Astrocyte of the spinal cord (primary cell): Measurements from ENCODE around the gene SLC4A2.

ENCODE experiments used
- DNase-seq: peaks from one replicate; pipeline ENCODE4 v3.0.0; 2011; ENCODE audit warnings: low read depth, low spot score
- H3K4me3 ChIP-seq: 2 replicates; pipeline ENCODE4 v1.5.1; 2011; ENCODE audit warnings: low read depth, mild to moderate bottlenecking, low read length, moderate library complexity
- CTCF ChIP-seq: IDR thresholded peaks from 2 replicates; pipeline ENCODE4 v1.5.1; 2012; ENCODE audit warnings: low read depth, mild to moderate bottlenecking, low read length, inconsistent platforms
- in situ Hi-C: cut with HindIII; loops from 2 replicates; pipeline ENCODE4 v1.10.0; 2017; ENCODE audit warnings: low sequenced_read_pairs

The SLC4A2 gene

GRCh38 chr7:151095123-151095797 lies 35.9 kb downstream of the SLC4A2 start:
- H3K4me3 ChIP-seq = no peak overlapping the region
- no peak for TF ChIP-seq CTCF
- in situ Hi-C loops = no loop called here
- no peak for DNase-seq

- DNase-seq = no peak
- in situ Hi-C loops = no loop called here
- no peak for TF ChIP-seq CTCF
Observed at GRCh38 chr7:151095828-151096475, 36.6 kb downstream of the SLC4A2 start.

GRCh38 chr7:151099486-151100211 lies 40.3 kb downstream of the SLC4A2 start:
- in situ Hi-C loops = no loop called here
- TF ChIP-seq CTCF = no peak
- H3K4me3 ChIP-seq = no peak overlapping the region
- no peak for DNase-seq

More at GRCh38 chr7:151095828-151096475, 36.6 kb downstream of the SLC4A2 start:
- no peak overlapping the region for H3K4me3 ChIP-seq

- in situ Hi-C loops = no loop called here
- no peak for DNase-seq
- no peak overlapping the region for H3K4me3 ChIP-seq
- TF ChIP-seq CTCF = no peak
Observed at GRCh38 chr7:151100921-151101320, 41.5 kb downstream of the SLC4A2 start.

- in situ Hi-C loops = no loop called here
- TF ChIP-seq CTCF = no peak
Observed at GRCh38 chr7:151101621-151102396, 42.4 kb downstream of the SLC4A2 start.

GRCh38 chr7:151102991-151103390 lies 43.6 kb downstream of the SLC4A2 start:
- in situ Hi-C loops = no loop called here
- TF ChIP-seq CTCF = no peak
- DNase-seq = no peak
- no peak overlapping the region for H3K4me3 ChIP-seq

More at GRCh38 chr7:151101621-151102396, 42.4 kb downstream of the SLC4A2 start:
- DNase-seq = no peak
- H3K4me3 ChIP-seq = no peak overlapping the region
